ENCODE data around the gene CD48. TPM values are rescaled to one million over a fixed set of nuclear protein-coding genes. Genes with fewer than 3 reads are reported as not detected.

The CD48 gene
- total RNA-seq, 2 experiments from 2014 or later: 387 to 395 TPM

- Mint-ChIP-seq H3K9me3 (no peaks in the 10 kb centered on the region), H3K27ac (peak overlapping the region; percentile 34), H3K4me3 (no peak overlapping the region), H3K4me1 (ENCODE audit: low read depth) (peaks cover 10% of the 10 kb centered on the region), H3K27me3 (no peaks in the 10 kb centered on the region), H3K36me3 (ENCODE audit: low read depth) (peaks cover 57% of the 10 kb centered on the region)
- TF ChIP-seq CTCF (IDR thresholded peaks at IDR 0.05): no peak
- H3K4me3 ChIP-seq (ENCODE audit: low read length): no peak overlapping the region
- no peaks in the 10 kb centered on the region for H3K27me3 ChIP-seq (ENCODE audit: control insufficient read depth in 1 of 2, insufficient read depth in 2 of 2, low read length in 2 of 2)
- intact Hi-C loops (cut with DNase I, micrococcal nuclease): no loop called here
- peaks cover 52% of the 10 kb centered on the region for H3K4me1 ChIP-seq (ENCODE audit: insufficient read depth, low read length)
- H3K9me3 ChIP-seq (ENCODE audit: control insufficient read depth in 1 of 2, insufficient read depth in 1 of 2, low read length in 2 of 2): no peaks in the 10 kb centered on the region
- ATAC-seq (ENCODE audit: poor library complexity) (no peak), DNase-seq (no peak)
- H3K27ac ChIP-seq (ENCODE audit: low read depth in 1 of 2, low read length in 2 of 2): no peak overlapping the region
- peaks cover 54% of the 10 kb centered on the region for H3K36me3 ChIP-seq (ENCODE audit: insufficient read depth, low read length)
- CTCF ChIA-PET: interaction anchor here (3.0 to 4.4 kb wide), 2 partner anchors 31 to 59 kb away, joined by 27 to 37 read pairs; partner anchors contain the start of gene SLAMF1
- POLR2A ChIA-PET: interaction anchor here (0.6 kb wide), 1 partner anchor 19 kb away, joined by 3 read pairs; no protein-coding TSS in a partner anchor
Measured at GRCh38 chr1:160676869-160677597, 34.6 kb downstream of the CD48 start.

- H3K27ac ChIP-seq (ENCODE audit: low read depth in 1 of 2, low read length in 2 of 2): peak overlapping the region; percentile 37 to 38
- POLR2A ChIA-PET: interaction anchor here (0.7 to 5.6 kb wide), 17 partner anchors 8 to 247 kb away, joined by 3 to 74 read pairs (median 5); partner anchors contain the start of genes CD48 and SLAMF1
- no peaks in the 10 kb centered on the region for H3K9me3 Mint-ChIP-seq
- CTCF ChIA-PET: interaction anchor here (0.7 to 4.4 kb wide), 41 partner anchors 8 to 316 kb away, joined by 3 to 37 read pairs (median 4); partner anchors contain the start of genes CD48, LY9 and SLAMF1
- DNase-seq (peak; percentile 57 to 88 (median 72)), ATAC-seq (ENCODE audit: poor library complexity) (peak; percentile 80)
- no peaks in the 10 kb centered on the region for H3K27me3 Mint-ChIP-seq
- peaks cover 5% of the 10 kb centered on the region for H3K4me1 Mint-ChIP-seq (ENCODE audit: low read depth)
- H3K4me1 ChIP-seq (ENCODE audit: insufficient read depth, low read length): peaks cover 40% of the 10 kb centered on the region
- peak; percentile 79 for TF ChIP-seq CTCF (IDR thresholded peaks at IDR 0.05)
- no peak overlapping the region for H3K27ac Mint-ChIP-seq
- H3K36me3 Mint-ChIP-seq (ENCODE audit: low read depth): peaks cover 49% of the 10 kb centered on the region
- peaks cover 42% of the 10 kb centered on the region for H3K36me3 ChIP-seq (ENCODE audit: insufficient read depth, low read length)
- intact Hi-C loops (cut with DNase I, micrococcal nuclease): loop anchor here (2.0 kb wide), 2 partner anchors 39 to 57 kb away; no protein-coding TSS in a partner anchor
- H3K27me3 ChIP-seq (ENCODE audit: control insufficient read depth in 1 of 2, insufficient read depth in 2 of 2, low read length in 2 of 2): no peaks in the 10 kb centered on the region
- no peaks in the 10 kb centered on the region for H3K9me3 ChIP-seq (ENCODE audit: control insufficient read depth in 1 of 2, insufficient read depth in 1 of 2, low read length in 2 of 2)
- peak overlapping the region; percentile 42 for H3K4me3 Mint-ChIP-seq
- no peak overlapping the region for H3K4me3 ChIP-seq (ENCODE audit: low read length)
Measured at GRCh38 chr1:160675641-160676410, 35.8 kb downstream of the CD48 start.

- Mint-ChIP-seq H3K9me3 (no peaks in the 10 kb centered on the region), H3K27me3 (no peaks in the 10 kb centered on the region), H3K36me3 (ENCODE audit: low read depth) (peaks cover 35% of the 10 kb centered on the region), H3K4me1 (ENCODE audit: low read depth) (peaks cover 9% of the 10 kb centered on the region), H3K27ac (no peak overlapping the region), H3K4me3 (no peak overlapping the region)
- TF ChIP-seq CTCF (IDR thresholded peaks at IDR 0.05): no peak
- ChIA-PET CTCF (interaction anchor here (0.9 to 4.4 kb wide), 12 partner anchors 9 to 203 kb away, joined by 3 to 37 read pairs (median 4); partner anchors contain the start of genes CD48 and SLAMF1), POLR2A (interaction anchor here (1.1 to 5.6 kb wide), 12 partner anchors 9 to 246 kb away, joined by 3 to 74 read pairs (median 9); partner anchors contain the start of gene SLAMF1)
- Histone ChIP-seq H3K9me3 (ENCODE audit: control insufficient read depth in 1 of 2, insufficient read depth in 1 of 2, low read length in 2 of 2) (no peaks in the 10 kb centered on the region), H3K4me1 (ENCODE audit: insufficient read depth, low read length) (peaks cover 38% of the 10 kb centered on the region), H3K36me3 (ENCODE audit: insufficient read depth, low read length) (peaks cover 28% of the 10 kb centered on the region), H3K4me3 (ENCODE audit: low read length) (no peak overlapping the region), H3K27me3 (ENCODE audit: control insufficient read depth in 1 of 2, insufficient read depth in 2 of 2, low read length in 2 of 2) (no peaks in the 10 kb centered on the region), H3K27ac (ENCODE audit: low read depth in 1 of 2, low read length in 2 of 2) (no peak overlapping the region)
- intact Hi-C loops (cut with DNase I, micrococcal nuclease): loop anchor here (2.0 to 5.0 kb wide), 3 partner anchors 38 to 242 kb away; no protein-coding TSS in a partner anchor
- no peak for ATAC-seq (ENCODE audit: poor library complexity)
- DNase-seq: peak in 1 of 14 experiments; percentile 20
Measured at GRCh38 chr1:160674415-160674814, 37.2 kb downstream of the CD48 start.

Measured in CD4-positive, alpha-beta T cell (primary cell).